Left colon (tissue), 2 donors: ENCODE results near the gene RET. TPM values are rescaled to one million over a fixed set of nuclear protein-coding genes. Genes with fewer than 3 reads are reported as not detected.

Source experiments
- ATAC-seq: fragments of 200-7000 bp; cut with Tn5 transposase; one replicate; pipeline ENCODE4 v1.9.1; 2020; ENCODE audit warnings: mild to moderate bottlenecking, moderate library complexity
- DNase-seq, 2 donors: peaks; one replicate each; pipeline ENCODE4 v3.0.0-alpha.2; 2020
- intact Hi-C, 2 donors: fragments of 100-400 bp; cut with DNase I in 1 of 2; cut with micrococcal nuclease in 1 of 2; formaldehyde crosslinking; loops; one replicate each; pipeline versions ENCODE4 v1.11.2 to v1.14.0; 2022; cut with DNase I, micrococcal nuclease
- total RNA-seq, 2 donors: library from RNA; stranded (reverse); fragmentation: NEBNext Ultra II Directional; extraction: Animal tissue kit (Norgen Biotek cat#: 25700); gene quantifications; one replicate each; pipeline ENCODE4 v1.2.1, GENCODE V29; 2021
- donor health status: DM: no; HTN: no; CAD: no.
- donor health status: DM: yes; HTN: yes; CAD: no.

Gene RET
- total RNA-seq, 2 donors from 2014 or later: 1.5 to 1.6 TPM

DNA sequence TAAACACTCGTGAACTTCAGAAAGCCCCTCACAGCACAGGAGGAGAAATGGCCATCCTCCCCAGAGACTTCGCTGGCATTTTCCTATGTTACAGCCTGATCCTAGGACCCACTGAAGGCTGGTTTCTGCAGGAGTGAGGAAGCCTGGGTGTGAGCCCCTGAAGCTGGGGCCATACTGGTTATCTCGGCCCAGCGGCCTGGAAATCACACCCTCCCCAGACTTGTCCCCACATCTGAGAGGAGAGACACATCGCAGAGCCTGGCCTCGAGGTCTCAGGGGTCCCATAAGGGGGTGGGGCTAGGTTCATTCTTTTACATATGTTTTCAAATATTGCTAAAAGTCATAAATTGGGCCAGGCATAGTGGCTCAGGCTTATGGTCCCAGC is 17.5 kb upstream of the RET start:
- DNase-seq (no peak), ATAC-seq (no peak)
- intact Hi-C loops: no loop called here

GRCh38 chr10:43059828-43060227 is 17.0 kb upstream of the RET start:
- intact Hi-C loops: no loop called here
- ATAC-seq: no peak
- DNase-seq: no peak

GRCh38 chr10:43060291-43060690 is 16.6 kb upstream of the RET start:
- DNase-seq (peak; percentile 22 to 61), ATAC-seq (peak; percentile 87)
- intact Hi-C loops: no loop called here

GRCh38 chr10:43061331-43061730 is 15.5 kb upstream of the RET start:
- DNase-seq (no peak), ATAC-seq (no peak)
- intact Hi-C loops: no loop called here

- intact Hi-C loops: no loop called here
- ATAC-seq (no peak), DNase-seq (no peak)
These were observed 15.1 kb upstream of the RET start for GRCh38 chr10:43061760-43062159.

- intact Hi-C loops: no loop called here
- no peak for DNase-seq
- no peak for ATAC-seq
These were observed 14.3 kb upstream of the RET start for GRCh38 chr10:43062402-43063160.

- no peak for DNase-seq
- intact Hi-C loops: no loop called here
- ATAC-seq: no peak
These were observed 12.4 kb upstream of the RET start for GRCh38 chr10:43064331-43065075.

GRCh38 chr10:43065234-43065633 is 11.6 kb upstream of the RET start:
- DNase-seq (no peak), ATAC-seq (no peak)
- intact Hi-C loops: no loop called here

- intact Hi-C loops: no loop called here
- ATAC-seq (no peak), DNase-seq (no peak)
These were observed 11.1 kb upstream of the RET start for GRCh38 chr10:43065761-43066160.

- intact Hi-C loops: no loop called here
- no peak for ATAC-seq
- DNase-seq: no peak
These were observed 10.4 kb upstream of the RET start for GRCh38 chr10:43066481-43066880.

- ATAC-seq (no peak), DNase-seq (no peak)
- intact Hi-C loops: no loop called here
These were observed 9.3 kb upstream of the RET start for GRCh38 chr10:43067391-43068135.

DNA sequence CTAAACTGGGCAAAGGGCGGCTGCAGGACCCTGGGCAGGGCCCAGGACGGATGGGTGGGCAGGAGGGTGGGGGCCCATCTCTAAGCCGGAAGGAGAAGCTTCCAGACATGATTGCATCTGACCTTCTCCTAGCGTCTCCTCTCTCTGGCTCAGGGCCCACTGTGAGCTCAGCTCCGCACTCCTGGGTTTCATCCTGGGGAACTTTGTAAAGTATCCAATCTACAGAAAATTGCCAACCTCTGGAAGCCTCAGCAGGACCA is 8.8 kb upstream of the RET start:
- ATAC-seq (no peak), DNase-seq (no peak)
- intact Hi-C loops: no loop called here

- DNase-seq (no peak), ATAC-seq (no peak)
- intact Hi-C loops: no loop called here
These were observed 8.2 kb upstream of the RET start for GRCh38 chr10:43068471-43069210.

DNA sequence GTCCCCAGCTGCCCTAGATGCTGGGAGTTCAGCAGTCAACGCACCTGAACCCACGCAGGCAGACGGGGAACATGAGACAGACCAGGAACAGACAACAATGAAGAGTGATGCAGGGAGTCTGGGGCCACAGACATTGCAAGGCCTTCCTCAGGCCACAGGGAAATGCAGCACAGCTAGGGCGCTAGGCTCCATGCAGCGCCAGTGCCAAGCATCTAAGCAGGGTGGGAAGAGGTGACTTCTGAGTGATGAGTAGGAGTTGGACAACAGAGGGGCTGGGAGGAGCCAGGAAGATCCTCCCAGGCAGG is 7.7 kb upstream of the RET start:
- ATAC-seq (no peak), DNase-seq (no peak)
- intact Hi-C loops: no loop called here

DNA sequence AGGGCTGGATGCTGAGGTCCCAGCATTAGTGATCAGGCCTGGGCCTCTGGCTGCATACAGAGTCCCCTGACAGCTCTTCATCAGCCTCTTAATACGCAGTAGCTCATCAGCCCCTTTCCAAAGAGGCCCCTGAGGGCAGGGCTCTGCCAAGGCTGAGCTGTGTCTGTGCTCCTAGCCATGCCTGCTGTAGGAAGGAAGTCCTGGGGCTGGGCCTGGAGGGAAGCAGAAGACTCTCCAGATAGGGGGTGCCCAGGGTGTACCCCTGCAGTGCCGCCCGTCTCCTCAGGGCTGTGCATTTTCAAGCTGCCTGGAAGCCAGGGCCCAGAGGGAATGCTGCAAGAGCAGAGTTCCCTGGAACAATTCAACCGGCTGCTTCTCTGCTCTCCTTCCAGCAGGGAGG is 7.3 kb upstream of the RET start:
- DNase-seq: no peak
- ATAC-seq: no peak
- intact Hi-C loops: no loop called here

- no peak for DNase-seq
- intact Hi-C loops: no loop called here
These were observed 6.5 kb upstream of the RET start for GRCh38 chr10:43070121-43071085.

GRCh38 chr10:43071865-43072650 is 4.8 kb upstream of the RET start:
- ATAC-seq: no peak
- intact Hi-C loops: no loop called here
- DNase-seq: no peak

More at GRCh38 chr10:43070121-43071085, 6.5 kb upstream of the RET start:
- no peak for ATAC-seq

GRCh38 chr10:43073191-43073590 is 3.7 kb upstream of the RET start:
- intact Hi-C loops: no loop called here
- DNase-seq (no peak), ATAC-seq (no peak)
